NCI-H226 (cell line): Measurements from ENCODE around the gene CDH22.

Experiments used
- DNase-seq: peaks from one replicate; pipeline ENCODE4 v3.0.0-alpha.2; 2015

CDH22 gene

DNA sequence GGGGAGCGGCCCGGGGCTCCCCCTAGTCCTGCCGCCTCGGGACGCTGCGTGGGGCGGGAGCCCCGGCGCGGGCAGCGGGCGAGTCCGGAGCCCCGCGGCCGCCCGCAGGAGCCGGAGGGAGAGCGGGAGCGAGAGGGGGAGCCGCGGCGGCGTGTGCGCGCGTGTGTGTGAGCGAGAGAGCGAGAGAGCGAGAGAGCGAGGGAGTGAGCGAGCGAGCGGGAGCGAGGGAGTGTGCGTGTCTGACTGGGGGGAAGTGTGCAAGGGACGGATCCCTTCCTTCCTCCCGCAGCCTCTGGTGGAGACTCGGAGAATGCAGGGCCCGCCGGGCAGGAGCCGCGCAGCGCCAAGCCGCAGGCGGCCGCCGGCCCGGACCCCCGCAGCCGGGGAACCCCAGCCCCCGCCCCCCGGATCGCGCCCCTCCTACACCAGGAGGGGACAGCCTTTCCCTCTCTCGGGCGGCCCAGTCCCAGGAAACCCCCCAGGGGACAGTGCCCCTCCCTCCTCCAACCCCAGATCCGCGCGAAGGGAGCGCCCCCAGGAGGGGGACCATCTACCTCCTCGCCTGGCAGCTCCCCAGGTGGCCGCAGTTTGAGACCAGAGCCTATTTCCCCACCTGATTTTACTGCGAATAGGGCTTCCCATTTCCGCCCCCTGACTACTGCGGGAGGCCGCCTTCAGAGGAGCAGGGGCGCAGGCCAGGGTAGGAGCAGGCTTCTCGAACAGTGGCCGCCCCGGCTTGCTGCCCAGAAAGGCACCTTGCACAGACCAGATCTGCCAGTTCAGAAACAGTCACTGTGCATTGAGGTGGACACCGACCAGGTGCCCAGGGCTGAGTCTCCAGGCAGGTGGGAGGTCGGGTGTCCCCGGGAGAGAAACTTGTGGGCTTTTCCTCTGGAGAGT lies at the start of gene CDH22:
Gene CDH22, minus strand, starts transcription at position 241 of the 900 bp plus-strand sequence. CDS start 57,204 bp downstream, outside the sequence.
- peak; percentile 22 for DNase-seq

DNA sequence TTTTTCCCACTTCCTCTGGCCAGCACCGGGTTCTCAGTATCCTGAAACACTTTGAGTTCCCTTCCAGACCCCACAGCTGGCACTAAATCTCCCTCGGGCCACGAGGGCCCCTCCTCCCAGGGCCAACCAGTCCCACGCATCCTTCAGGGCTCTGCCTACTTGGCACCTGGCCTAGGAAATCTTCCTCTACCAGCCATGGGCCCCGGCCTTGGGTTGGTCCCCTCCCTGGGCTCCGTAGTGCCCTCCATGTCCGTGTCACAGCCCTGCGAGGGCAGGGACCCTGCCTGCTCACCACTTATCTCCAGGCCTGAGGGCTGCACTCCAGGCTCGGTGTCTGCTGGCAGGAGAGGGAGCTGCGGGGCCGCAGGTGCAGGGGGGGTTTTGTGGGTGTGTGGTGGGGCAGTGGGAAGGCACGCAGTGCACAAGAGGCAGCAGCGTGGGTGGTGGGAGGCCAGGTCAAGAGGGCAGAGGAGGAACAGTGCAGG lies 48.8 kb upstream of the CDH22 start:
- no peak for DNase-seq

GRCh38 chr20:46356195-46357029 lies 48.1 kb upstream of the CDH22 start:
- no peak for DNase-seq

GRCh38 chr20:46355778-46356177 lies 47.5 kb upstream of the CDH22 start:
- no peak for DNase-seq

GRCh38 chr20:46354920-46355654 lies 46.8 kb upstream of the CDH22 start:
- DNase-seq: no peak

DNA sequence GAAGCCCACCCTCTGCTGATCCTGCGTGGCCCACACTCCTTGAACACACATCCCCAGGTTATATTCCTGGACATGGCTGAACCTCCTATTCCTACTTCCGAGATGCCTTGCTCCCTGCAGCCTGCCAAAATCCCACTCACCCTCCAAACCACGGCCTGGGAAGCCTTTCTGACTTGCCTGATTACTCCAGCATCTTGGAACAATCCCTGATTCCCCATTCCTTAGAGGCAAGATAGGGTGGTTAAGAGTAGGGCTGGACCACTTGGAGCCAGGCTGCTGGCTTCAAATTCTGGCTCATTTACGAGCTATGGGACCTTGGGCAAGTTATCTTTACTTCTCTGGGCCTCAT lies 45.9 kb upstream of the CDH22 start:
- no peak for DNase-seq

DNA sequence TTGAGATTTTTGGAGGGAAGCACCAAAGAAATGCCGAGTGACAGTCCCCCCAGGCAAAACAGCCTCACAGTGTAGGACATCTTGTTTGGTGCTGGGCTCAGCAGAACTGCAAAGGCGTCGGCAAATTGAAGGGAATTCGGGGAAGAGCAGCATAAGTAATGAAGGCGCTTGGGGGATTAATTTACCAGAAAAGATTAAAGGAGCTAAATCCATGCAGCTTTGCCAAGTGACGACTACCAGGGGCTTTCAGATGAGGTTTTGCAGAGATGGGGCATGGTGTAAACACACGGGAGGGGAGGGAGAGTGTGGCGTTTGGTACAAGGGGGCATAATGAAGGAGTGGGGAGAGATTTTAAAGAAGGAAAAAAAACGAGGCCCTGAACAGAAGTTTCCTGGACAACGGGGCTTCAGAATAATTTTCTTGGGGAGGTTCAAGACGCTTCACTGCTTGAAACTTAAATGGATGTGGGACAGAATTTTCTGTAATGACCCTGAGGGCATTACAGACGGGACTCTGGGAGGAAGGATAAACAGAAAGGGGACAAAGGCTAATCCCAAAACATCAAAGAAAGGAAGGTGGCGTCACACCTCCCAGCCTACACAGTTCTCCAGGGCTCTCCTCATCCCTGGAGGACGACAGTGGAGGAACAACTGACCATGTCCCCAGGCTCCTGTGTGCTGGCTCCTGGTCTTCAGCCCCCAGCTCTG lies 45.4 kb upstream of the CDH22 start:
- DNase-seq: no peak

DNA sequence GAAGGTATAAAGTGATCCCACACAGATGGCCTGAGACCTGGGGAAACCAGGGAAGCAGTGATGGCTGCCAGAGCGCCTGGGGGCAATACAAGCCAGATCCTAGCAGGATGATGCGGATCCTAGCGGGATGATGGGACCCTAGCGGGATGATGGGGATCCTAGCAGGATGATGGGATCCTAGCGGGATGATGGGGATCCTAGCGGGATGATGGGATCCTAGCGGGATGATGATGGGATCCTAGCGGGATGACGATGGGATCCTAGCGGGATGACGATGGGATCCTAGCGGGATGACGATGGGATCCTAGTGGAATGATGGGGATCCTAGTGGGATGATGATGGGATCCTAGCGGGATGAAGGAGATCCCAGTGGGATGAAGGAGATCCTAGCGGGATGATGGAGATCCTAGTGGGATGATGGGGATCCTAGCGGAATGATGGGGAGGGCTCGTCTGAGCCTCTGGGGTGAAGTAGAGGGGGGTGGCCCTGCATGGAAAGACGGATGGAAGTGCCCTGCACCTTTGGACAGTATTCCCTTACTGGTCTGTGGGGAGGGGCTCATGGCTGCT lies 44.2 kb upstream of the CDH22 start:
- DNase-seq: no peak

DNA sequence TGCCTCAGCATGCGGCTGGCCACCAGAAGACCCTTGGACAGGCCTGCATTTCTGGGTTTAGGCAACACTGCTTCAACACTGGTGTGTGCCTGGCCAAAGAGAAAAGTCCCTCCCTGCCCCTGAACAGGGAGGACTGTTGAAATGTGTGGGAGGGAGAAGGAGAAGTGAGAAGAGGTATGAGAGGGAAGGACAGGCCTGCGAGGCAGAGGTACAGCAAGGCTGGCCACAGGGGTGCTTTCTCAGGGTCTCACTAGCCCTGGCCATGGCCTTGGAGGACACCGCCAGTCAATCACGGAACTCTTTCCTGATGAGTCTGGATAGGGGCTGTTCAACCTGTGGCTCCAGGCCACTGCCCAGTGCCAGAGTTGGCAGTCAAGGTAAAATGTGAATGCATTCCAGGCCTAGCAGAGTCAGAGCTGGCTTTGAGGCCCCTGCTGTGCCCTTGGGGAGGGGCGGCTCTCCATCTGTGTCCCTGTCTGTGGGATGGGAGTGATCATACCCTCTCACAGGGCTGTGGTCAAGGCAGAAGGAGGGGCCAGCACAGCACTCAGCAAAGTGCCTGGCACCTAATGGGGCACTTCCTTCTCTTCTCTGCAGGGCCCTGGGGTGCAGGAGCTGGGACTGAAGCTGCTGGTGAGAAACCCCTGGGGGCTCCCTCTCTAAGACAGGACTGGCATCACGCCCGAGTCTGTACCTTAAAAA lies 43.2 kb upstream of the CDH22 start:
- DNase-seq: no peak

DNA sequence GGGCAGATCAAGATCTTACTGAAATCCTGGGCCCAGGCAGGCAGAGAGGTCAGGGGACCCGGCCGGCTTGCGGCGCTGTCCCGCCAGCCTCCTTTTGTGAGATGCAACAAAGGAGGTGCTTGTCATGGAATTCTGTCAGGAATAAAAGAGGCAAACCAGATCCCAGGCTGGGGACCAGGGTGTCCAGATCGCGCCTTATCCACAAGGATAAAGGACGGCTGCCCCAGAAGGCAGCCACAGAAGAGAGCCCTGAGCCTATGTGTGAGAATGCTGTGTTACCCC lies 42.6 kb upstream of the CDH22 start:
- DNase-seq: no peak

- DNase-seq: peak; percentile 14
These were observed 42.1 kb upstream of the CDH22 start for GRCh38 chr20:46350201-46350985.

DNA sequence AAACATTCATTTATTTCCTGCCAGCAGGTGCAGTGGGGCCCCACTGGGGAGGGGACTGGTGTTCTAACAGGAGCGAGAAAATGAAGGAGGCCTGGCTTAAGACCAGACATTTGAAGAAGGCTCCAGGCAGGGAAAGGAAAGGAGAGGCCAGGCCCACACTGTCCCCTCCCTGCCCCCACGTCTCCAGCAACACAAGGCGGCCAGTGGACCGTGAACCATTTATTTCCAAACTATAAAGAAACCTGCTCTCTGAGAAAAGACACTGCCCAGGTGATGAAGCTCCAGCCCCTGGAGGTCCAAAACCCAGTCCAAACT lies 41.4 kb upstream of the CDH22 start:
- DNase-seq: no peak

- DNase-seq: no peak
These were observed 40.9 kb upstream of the CDH22 start for GRCh38 chr20:46349035-46349741.

DNA sequence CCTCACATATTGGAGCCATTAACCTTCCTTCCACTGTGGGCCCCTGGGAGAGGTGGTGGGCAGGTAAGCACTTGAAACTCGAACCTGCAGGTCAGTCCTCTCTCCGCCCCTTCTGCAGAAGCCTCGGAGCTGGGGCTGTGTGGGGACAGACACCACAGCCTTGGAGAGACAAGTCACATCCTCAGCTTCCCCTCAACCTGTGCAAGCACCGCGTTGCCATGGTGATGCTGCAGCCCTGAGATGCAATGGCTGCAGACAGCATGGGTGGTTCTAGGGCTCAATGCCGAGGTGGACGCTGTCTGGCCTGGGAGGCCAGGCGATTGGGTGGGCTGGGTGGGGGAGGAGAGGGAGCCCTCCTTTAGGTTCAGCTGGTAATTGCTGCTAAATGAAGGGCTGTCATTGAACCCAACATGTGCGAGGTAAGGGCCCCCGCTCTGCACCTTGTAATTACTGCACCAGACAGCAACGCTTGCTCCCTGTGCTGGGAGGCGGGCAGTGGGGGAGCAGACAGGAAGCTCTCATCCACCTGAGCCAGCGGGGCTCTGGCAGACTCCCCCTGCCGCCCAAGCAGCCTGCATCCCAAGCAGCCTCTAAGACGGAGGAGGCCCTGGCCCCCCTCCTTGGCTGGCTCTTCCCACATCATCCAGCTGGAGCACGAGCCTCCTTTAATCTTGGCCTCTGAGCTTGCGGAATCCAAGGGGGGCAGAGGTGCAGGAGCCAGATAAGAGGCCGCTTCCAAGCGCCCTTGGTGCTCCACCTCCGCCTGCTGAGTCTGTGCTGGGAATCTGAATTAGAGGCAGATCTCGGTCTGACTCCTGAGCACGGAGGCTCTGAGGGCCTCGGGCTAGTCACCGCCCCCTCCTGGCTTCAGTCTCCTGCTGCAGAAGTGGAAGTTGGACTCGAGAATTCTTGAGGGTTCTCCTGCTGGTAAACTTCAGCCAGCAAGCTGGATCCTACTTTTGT lies 39.8 kb upstream of the CDH22 start:
- DNase-seq: no peak

- DNase-seq: no peak
These were observed 38.5 kb upstream of the CDH22 start for GRCh38 chr20:46346770-46347169.

DNA sequence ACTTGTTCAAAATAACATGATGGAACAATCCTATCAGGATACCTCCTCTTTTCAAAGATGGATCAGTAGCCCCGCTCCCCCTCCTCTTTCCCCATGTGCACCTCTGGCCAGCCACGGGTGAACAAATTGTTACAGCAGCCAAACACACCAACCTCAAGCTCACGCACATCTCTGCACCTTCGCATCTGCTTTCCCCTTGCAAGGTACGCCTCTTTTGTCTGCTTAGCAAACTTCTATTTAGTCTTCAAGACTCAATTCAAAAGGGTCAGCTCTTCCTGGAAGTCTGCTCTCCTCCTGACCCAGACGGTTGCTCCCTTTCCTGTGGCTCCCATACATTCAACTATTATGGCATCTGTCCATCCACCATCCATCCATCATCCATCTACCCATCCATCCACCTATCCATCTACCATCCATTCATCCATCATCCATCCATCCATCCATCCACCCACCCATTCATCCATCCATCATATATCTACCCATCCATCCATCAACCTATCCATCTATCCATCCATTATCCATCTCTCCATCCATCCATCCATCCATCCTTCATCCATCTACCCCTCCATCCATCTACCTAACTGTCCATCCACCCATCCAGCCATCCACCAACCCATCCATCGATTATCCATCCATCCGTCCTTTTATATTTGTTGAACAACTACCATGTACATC lies 36.3 kb upstream of the CDH22 start:
- no peak for DNase-seq

DNA sequence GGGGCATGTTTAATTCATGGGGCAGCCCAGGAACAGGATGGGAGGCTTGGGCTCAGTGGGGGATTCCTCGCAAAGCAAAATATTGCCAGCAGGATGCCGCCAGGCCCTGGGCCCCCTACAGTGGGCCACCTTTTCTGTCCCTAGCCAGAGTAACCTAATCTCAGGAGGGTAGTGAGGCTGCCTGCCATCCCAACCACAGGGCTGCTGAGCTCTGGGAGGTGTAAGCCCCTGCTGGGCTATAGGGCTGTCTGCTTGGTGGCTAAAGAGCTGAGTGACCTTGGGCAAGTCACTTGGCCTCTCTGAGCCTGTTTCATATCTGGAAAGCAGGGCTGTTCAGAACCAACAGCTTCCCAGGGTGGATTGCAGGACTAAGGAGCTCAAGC lies 35.7 kb upstream of the CDH22 start:
- no peak for DNase-seq

DNA sequence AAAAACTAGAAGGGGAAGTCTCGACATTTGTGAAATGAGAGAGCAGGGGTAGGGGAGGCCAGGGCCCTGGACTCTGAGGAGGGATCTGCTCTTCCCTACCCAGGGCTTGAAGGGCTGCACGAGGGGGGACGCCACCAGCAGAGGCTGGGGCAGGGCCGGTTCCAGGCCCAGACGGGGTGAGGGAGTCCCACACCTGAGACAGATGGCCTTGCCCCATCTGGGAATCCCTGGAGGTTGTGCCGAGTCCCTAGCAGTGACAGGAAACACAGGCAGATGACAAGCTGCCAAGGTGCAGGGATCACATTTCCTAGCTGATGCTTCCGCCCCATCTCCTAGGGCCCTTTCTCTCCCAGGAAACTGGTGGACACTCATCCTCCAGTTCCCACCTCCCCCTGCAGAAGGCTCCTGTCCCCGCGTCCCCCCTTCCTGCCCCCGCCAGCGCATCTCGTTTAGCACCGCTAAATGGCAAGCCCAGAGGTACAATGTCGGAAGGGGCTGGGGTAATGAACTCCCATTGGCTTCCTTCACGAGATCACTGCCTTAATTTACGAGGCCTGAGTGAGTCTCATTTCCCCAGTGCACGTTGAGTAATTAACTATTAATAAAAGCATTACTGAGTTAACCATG lies 35.2 kb upstream of the CDH22 start:
- DNase-seq: no peak
